NCI-H82 treated with DMSO at 0.1 percent for 48 hours (cell line): ENCODE measurements around the gene CHCHD3.
A peak's percentile ranks its signal among the peaks of the same experiment; 100 is the strongest.

ENCODE experiments used
- DNase-seq: peaks from one replicate; lab custom pipeline; 2025; ENCODE audit not compliant: unreplicated experiment; lab: John Stamatoyannopoulos, UW

The CHCHD3 gene

DNA sequence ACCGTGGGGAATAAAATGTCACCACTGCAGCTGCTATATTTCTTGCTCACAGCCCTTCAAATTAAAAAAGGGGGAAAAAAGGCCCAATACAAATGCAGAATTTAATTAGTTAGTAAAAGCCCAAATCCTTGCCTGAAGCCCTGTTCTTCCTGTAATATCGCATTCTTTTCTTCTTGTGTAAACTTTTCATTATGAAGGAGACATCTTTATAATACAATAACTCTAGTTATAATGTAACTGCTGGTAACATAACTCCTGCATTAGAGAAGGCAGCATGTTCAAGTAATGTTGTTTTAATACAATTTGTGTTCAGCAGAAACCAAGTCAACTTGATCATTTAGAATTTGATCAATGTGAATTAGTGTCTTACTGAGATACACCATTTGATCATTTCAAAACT lies 250.9 kb downstream of the CHCHD3 start:
- DNase-seq, result no peak

DNA sequence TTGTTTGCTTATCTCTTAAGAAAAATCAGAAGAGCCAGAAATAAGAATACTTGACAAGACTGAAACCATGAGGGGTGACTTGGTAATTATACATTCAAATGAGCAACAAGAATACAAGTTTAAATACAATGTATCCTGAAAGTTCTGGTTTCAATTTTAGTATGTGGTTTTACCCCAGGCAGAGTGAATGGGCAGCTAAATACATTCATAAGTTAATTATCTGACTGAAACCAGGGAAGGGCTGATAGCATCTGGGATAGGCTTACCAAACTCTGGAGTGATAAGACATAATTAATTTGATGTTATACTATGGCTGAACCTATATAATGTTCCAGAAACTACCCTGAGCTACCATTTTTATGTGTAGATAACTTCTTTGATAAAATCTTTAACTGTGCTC lies 253.4 kb downstream of the CHCHD3 start:
- no peak for DNase-seq

DNA sequence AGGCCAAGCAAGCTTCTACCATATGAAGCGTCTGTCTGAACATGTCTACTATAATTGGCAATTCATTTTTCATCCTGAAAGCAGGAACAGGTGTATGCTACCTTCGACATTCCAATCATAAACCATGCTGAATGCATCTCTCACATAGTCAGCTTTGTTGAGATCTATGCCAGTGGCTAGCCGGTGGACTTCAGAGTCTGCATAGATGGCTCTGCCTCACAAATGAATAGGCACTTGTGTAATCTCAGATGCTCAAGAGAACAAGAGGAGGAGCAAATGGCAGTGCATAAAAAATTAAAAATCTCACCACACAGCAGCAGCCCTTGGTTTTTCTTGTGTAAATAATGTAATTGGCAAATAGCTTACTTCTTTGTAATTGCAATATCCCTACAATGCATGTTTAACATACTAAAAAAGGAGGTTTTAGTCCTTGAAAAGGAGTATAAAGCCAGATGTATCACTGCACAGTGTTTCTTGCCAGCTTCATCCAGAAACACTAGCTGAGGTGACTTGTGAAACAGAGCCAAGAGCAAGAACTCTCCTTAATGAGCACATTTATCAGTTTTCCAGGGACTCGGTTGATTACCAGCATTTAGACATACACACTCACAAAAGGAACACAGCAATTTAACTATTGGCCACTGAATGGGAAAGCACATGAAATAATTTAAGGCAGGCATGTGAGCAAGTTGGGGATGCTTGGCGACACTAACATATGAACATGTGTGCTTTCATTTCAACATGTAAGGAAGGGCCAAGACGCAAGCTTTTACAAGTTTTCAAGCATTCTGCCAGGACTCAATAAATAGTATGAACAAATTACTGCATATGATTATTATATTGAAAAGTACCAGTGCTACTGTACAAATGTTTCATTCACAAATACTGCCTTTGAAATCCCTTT lies 255.7 kb downstream of the CHCHD3 start:
- DNase-seq, result no peak

DNA sequence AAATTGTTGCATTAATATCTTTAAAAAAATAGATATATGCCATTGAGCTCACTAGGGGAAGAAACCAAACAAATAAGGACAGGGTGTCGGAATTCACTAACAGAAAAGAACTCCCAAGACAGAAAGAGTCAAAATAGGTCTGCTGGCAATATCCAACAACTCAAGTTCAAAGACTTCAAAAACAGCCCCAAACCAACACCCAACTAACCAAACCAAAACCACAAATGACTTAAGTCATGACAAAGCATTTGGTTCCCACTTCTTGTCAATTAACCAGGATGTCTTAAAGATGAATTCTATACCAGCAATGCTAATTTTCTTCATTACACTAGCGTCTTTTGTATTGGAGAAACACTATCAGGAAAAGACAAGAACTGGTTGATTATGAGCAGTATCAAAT lies 256.7 kb downstream of the CHCHD3 start:
- no peak for DNase-seq

DNA sequence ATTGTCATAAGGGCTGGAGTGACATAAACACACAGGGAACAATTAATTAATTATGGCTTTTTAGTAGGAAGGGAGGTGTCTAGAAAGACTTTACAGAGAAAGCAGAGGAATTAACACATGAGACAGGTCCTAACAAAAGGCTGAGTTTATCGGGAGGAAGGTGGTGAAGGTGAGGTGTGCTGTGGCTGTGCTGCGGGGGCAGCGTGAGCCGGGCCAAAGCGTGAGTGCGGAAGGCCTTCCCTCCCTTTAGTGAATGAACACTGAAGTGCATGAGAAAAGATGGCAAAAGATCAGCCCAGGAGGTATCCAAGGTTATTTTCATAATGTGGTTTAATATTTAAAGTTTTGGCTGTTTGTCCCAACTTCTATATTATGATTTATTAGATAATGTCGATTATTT lies 262.2 kb downstream of the CHCHD3 start:
- no peak for DNase-seq

DNA sequence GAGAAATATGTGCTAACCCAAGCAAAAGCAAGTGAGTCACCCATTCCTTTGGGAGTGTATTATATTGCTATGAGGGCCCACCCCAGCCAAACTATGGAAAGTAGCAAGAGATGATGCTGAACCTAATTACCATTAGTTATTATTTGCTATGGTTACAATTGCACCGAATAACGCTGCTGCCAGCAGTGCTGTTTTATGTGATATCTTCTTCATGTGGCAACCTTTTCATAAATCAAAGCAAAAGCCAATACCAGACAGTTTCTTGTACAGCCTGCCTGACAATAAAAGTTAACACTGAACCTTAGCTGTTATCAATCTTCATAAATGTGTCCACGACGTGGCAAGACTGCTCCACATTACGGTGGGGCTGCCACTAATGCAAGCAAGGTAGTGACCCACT lies 263.9 kb downstream of the CHCHD3 start:
- no peak for DNase-seq

DNA sequence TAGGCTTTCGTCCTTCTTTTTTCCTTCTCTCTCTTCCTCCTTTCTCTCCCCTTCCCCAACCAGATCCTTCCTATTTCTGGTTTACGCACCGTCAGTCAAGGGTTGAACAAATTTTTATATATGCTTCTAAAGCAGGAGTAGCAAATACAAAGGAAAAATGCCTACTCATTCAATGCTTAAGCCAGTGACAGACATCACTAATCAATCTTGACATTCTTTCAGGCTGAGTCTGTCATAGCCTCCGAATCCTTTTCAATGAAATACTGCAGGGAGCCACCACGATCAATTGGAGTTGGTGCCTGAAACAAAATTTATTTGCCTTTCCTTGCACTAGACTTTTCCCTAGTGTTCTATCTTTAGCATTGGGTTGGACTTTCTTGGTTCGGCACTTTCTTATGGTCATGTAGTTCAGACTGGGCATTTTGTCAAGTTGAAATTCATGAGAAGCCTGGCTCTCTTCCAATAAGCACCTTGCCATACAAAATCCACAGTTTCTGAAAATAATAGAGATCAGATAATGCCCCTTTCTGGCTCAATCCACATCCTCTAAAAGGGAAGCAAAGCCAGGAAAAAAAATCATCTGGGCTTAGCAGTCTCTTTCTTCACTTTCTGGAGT lies 266.1 kb downstream of the CHCHD3 start:
- DNase-seq, result no peak

DNA sequence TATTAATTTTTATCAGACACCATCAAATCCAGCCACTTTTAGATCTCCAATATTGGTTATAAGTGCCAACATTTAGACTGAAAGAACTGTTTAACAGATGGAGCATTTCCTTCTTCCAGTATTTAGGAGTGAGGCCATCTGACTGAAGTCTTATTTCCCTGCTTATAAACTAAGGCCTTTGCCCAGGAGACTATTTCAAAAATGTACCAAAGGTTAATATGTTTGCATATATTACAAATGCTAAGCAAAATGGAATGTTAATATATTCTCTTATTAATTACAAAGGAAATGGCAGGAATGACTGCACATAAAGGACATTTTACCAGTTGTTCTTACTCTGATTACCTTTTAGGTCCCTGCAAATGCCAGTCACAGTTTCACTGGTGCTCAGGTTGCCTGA lies 266.8 kb downstream of the CHCHD3 start:
- DNase-seq, result no peak

DNA sequence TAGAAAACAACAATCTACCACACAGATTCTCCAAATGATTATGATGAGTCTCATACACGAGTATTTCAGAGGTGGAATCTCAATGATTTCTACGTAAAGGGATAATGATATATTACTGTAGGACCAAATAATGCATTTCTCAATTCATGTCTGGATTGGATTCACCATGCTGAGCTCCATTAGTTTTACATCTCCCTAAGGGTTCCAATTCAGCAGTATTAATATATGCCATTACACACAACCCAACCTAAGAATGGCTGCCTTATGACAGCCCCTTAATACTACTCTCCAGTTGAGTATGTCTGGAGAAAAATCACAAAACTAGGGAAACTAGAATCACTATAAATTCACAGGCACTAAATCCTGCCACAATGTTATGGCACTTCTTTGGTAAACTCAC lies 271.3 kb downstream of the CHCHD3 start:
- DNase-seq, result peak; percentile 16

DNA sequence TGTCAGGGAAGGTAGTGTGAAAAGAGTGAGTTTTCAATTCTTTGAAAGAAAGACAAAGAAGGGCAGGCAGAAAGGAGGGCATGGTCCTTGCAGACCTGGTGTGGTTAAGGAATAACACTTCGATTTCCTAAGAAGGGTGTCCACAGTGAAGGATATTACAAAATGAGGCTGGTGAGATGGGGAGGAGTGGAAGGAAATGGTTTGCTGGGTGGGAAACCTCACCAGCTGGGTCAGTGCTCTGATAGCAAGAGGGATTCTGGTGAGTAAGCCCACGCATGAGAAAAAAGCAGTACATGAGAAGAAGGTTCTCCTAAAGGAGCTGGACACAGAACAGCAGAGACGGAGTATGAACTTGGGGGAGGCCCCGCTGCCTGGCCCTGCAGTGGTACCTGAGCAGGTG lies 275.1 kb downstream of the CHCHD3 start:
- no peak for DNase-seq

DNA sequence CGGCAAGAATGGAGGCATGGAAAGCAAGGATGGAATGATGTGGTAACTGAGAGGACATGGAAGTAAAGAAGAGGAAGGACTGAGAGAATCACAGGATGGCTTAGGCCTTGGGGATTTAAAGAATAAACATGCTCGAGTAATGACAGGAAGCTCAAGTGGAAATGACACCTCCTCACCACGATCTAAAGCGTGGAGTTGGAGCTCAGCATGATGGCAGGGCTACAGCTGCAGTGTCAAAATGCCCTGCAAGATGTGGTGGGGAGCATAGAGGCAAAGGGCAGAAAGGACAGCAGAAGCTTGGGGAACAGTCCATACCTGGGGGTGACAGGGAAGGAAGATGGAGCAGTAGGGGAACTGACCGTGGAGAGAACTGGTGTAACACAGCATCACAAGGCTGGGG lies 276.1 kb downstream of the CHCHD3 start:
- no peak for DNase-seq

DNA sequence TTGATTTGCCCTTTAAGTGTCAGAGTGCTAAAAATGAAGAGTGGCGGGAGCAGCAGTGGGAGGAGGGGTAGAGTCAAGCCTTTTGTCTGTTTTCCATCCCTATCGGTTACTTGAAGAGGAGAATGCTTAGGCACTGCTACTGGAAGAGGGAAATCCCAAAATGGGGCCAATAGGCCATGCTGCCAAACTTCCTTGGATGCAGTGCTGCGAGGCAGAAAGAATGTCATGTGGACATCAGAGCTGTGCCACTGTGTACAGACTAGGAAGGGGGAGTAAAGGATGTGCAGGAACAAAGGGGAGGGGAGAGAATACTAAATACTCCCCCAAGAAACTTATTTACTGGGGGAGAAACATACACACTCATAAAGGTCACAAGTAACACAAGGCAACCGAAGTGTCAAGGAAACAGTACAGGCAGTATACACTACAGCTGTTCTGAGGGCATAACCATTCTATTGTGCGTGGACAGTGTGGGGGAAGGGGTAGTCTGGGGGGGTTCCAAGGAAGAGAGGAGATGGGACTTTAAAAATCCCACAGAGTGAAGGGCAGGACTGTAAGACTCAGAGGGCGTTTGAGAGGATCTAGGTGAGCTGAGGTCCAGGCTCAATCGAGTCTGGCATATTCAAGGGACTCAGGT lies 276.9 kb downstream of the CHCHD3 start:
- DNase-seq, result no peak

DNA sequence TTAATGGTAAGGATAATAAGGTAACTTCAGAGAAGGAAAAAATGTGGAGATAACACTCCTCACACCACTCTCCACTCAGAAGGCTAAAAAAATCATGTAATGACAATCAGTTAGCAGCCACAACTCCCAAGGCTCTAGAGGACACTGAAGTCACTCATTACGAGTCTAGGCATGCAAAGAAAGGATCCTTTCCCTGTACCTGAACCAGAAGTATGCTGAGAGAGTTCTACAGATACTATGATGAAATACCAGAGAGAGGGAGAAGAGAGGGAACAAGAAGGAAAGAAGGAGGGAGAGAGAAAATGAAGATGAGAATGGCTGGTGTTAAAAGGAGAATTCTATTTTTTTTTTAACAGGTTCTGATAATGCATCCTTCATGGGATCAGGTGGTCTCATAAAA lies 281.4 kb downstream of the CHCHD3 start:
- DNase-seq, result no peak

DNA sequence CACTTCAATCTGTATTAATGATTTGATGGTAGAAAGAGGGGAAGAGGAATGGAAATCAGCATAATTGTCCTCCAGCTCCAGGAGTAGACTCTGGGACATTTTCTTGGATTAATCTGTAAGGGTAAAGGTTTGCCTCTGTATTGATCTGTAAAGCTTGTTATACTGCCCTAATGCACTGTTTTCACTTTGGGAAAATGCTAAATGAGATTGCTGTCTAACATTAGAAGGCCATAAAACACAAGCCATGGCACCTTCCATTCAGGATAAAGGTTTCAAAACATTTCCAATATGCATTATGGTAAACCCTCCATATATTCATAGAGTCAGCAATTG lies 282.8 kb downstream of the CHCHD3 start:
- DNase-seq, result no peak

DNA sequence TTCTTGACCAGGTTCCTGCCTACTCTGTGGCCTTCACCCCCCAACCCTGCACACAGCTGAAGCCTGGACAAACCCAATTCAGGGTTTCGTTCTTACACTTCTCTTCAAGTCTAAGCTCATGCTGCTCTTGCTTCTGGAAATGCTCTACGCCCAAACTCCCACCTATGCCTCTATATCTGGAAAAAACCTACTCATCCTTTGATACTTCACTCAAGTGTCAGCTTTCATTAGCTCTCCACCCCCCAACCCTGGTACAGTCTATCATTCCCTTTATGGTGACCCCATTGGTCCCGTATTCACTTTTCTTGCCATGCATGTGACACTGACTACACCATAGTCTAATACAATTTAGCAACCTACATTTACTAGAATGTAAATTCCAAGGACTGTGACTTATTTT lies 284.7 kb downstream of the CHCHD3 start:
- DNase-seq, result no peak

DNA sequence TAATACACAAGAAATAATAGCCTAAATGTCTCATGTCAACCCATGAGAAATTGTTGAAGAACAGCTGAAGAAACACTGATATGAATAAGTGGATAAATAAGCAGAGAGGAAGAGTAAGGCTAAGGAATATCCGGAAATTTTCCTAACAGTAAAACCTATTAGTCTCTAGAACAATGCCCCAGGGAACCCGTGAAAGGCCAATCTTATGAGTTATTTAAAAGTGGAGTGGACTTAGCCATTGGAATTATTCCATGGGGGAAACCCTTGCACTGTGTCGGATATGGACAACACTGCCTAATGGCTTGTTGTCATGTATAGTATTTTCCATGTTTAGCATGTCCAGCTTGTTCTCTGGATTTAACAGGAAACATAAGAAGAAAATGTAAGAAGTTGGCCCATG lies 288.4 kb downstream of the CHCHD3 start:
- no peak for DNase-seq

DNA sequence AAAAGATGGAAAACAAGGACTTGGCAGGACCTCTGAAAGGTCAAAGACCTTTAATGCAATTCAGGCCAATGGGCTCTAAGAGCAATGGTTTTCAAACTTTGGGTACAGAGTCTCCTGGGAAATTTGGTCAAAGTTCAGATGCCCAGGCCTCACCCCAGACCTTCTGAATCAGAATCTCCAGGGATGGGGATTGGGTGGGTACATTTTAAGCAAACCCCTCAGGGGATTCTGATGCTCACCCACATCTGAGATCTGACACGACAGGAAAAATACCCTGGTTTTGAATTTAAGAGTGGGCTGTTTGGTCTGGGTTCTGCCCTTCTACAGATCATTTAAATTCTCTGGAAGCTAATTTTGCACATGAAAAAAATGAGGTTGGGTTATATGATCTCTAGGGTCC lies 290.9 kb downstream of the CHCHD3 start:
- no peak for DNase-seq

DNA sequence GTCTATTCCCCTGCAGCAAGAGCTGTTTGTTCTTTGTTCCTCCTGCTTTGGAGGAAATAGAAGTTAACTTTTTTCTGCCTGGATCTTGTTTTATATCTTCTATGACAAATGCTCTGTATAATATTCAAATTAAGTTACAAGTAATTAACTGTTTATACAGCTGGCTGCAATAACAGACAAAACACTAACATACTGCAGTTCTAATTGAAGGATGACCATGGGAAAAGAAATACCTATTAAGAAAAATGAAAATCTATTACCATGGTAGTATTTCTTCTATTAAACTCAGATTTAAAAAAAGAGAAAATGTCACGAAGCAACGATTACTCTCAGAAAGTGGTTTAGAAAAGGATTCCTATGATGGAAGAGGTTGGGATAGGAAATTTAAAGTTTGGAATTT lies 291.8 kb downstream of the CHCHD3 start:
- DNase-seq, result no peak

DNA sequence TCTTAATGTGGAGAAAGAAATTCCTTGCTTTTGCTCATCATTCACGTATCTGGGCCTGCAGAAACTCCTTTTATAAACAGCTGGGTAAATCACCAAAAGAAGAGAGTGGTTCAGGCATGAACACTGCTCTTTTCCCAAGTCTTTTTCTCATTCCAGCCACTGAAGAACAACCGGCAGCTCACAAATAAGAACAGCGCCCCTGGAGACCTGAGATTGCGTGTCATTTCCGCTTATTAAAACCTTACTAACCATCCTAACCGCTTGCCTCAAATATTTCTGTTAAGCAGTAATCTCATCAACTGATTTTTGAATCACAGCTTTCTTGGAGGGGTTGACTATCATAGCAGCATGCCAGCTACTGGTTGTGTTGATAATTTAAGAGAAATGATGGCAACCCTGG lies 292.6 kb downstream of the CHCHD3 start:
- DNase-seq, result no peak

DNA sequence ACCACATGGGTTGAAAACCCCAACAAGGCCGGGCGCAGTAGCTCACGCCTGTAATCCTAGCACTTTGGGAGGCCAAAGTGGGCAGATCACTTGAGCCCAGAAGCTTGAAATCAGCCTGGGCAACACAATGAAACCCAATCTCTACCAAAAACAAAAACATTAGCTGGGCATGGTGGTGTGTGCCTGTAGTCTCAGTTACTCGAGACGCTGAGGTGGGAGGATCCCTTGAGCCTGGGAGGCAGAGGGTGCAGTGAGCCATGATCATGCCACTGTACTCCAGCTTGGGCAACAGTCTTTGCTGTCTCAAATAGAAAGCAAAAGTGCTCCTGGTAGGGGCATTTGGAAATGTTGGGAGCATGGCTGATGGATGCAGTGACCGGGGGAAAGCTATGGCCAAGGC lies 296.0 kb downstream of the CHCHD3 start:
- no peak for DNase-seq

DNA sequence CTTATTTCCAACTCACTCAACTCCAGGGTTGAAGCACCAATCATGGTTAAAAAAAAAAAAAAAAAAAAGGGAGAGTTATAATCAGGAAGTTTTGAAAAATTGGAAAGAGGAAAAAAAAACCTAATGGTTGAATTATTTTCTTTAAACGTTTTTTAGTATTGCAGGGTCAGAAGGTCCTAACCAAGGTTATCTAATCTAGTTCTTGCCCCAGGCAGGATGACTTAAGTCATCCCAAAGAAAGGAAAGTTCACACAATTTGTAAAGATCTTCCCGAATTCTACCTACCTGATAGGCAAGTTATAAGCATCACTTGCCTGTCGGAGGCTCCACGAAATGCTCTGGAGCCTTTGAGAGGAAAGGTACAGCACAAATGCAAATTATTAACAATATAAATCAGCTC lies 297.5 kb downstream of the CHCHD3 start:
- no peak for DNase-seq

DNA sequence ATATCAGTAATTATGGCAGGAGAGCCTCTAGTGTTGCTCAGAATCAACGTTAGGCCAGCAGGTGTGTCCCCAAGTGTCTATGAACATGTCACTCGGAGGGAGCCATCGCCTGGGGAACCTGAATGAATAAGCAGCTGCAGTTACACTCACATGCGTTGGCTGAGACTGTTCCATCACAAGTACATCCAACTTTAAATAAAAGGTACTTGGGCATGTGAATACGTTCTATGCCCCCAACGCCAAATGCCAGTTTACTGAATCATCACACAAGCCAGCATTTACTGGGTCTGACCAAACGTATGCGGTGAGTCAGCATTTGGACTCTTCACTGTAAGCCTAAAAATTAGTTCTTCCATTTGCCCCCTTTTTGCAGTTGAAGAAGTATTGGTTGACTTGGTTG lies 298.1 kb downstream of the CHCHD3 start:
- DNase-seq, result no peak
